Measurements from ENCODE around the gene USP47. TPM values are rescaled to one million over a fixed set of nuclear protein-coding genes. Genes with fewer than 3 reads are reported as not detected.

Gene USP47
- total and polyA plus RNA-seq, 9 of the 15 experiments (the other 6 are each of a cell fraction or from before 2014, with no cell fraction given): 13.1 to 63.6 (median 34.7) TPM

DNA sequence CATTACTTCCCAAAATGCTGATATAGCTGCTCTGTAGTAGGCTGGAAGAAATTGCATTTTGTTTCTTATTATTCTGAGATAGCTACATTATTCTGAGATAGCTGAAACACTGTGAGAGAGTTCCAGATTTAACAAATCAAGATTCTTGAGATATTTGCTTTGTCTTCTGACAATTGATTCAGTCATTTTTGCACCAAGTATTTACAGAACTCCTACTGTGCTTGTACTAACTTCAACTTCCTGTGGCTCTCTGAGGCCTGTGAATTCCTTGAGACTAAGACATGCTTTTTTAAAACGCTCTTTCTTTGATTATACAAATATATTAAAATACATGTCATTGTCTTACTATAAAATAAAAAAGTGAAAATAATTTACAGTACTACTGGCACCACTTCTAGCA lies 52.7 kb downstream of the USP47 start:
- Histone ChIP-seq H3K4me3 (no peak overlapping the region), H3K27ac (ENCODE audit: extremely low read depth, low read depth, low read length) (no peak overlapping the region), H3K9me3 (replicated peaks; ENCODE audit: control insufficient read depth, insufficient read depth, low read depth, low read length) (no peaks in the 10 kb centered on the region), H2AFZ (ENCODE audit: low read depth, low read length) (no peak overlapping the region), H3K4me1 (replicated peaks in 1 of 2; ENCODE audit: control insufficient read depth in 2 of 2, insufficient read depth in 2 of 2, low read length in 2 of 2) (no peaks in the 10 kb centered on the region), H3K36me3 (ENCODE audit: control insufficient read depth, insufficient read depth, low read length) (peaks cover 51% of the 10 kb centered on the region), H3K9me1 (ENCODE audit: control insufficient read depth, insufficient read depth, low read length) (no peaks in the 10 kb centered on the region), H3K79me2 (ENCODE audit: control insufficient read depth, insufficient read depth, low read length) (no peaks in the 10 kb centered on the region), H3K27me3 (ENCODE audit: control insufficient read depth in 2 of 2, insufficient read depth in 2 of 2, low read length in 2 of 2) (no peaks in the 10 kb centered on the region), H3K9ac (ENCODE audit: insufficient read depth in 1 of 2, low read depth in 2 of 2, low read length in 2 of 2) (no peak overlapping the region), H4K20me1 (replicated peaks; ENCODE audit: control insufficient read depth, insufficient read depth, low read length) (no peaks in the 10 kb centered on the region), H3K4me2 (ENCODE audit: insufficient read depth, low read length) (no peak overlapping the region)
- DNase-seq (ENCODE audit: extremely low read depth in 1 of 4, low spot score in 3 of 4) (no peak), ATAC-seq (no peak), FAIRE-seq (no peak)
- no peak for TF ChIP-seq ZNF76 (CRISPR knock-in tag; IDR thresholded peaks at IDR 0.05; ENCODE audit: borderline replicate concordance)
- TF ChIP-seq, protein P1, sequence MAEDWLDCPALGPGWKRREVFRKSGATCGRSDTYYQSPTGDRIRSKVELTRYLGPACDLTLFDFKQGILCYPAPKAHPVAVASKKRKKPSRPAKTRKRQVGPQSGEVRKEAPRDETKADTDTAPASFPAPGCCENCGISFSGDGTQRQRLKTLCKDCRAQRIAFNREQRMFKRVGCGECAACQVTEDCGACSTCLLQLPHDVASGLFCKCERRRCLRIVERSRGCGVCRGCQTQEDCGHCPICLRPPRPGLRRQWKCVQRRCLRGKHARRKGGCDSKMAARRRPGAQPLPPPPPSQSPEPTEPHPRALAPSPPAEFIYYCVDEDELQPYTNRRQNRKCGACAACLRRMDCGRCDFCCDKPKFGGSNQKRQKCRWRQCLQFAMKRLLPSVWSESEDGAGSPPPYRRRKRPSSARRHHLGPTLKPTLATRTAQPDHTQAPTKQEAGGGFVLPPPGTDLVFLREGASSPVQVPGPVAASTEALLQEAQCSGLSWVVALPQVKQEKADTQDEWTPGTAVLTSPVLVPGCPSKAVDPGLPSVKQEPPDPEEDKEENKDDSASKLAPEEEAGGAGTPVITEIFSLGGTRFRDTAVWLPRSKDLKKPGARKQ (CRISPR knock-in tag; IDR thresholded peaks at IDR 0.05): no peak
- TF ChIP-seq, protein P2, sequence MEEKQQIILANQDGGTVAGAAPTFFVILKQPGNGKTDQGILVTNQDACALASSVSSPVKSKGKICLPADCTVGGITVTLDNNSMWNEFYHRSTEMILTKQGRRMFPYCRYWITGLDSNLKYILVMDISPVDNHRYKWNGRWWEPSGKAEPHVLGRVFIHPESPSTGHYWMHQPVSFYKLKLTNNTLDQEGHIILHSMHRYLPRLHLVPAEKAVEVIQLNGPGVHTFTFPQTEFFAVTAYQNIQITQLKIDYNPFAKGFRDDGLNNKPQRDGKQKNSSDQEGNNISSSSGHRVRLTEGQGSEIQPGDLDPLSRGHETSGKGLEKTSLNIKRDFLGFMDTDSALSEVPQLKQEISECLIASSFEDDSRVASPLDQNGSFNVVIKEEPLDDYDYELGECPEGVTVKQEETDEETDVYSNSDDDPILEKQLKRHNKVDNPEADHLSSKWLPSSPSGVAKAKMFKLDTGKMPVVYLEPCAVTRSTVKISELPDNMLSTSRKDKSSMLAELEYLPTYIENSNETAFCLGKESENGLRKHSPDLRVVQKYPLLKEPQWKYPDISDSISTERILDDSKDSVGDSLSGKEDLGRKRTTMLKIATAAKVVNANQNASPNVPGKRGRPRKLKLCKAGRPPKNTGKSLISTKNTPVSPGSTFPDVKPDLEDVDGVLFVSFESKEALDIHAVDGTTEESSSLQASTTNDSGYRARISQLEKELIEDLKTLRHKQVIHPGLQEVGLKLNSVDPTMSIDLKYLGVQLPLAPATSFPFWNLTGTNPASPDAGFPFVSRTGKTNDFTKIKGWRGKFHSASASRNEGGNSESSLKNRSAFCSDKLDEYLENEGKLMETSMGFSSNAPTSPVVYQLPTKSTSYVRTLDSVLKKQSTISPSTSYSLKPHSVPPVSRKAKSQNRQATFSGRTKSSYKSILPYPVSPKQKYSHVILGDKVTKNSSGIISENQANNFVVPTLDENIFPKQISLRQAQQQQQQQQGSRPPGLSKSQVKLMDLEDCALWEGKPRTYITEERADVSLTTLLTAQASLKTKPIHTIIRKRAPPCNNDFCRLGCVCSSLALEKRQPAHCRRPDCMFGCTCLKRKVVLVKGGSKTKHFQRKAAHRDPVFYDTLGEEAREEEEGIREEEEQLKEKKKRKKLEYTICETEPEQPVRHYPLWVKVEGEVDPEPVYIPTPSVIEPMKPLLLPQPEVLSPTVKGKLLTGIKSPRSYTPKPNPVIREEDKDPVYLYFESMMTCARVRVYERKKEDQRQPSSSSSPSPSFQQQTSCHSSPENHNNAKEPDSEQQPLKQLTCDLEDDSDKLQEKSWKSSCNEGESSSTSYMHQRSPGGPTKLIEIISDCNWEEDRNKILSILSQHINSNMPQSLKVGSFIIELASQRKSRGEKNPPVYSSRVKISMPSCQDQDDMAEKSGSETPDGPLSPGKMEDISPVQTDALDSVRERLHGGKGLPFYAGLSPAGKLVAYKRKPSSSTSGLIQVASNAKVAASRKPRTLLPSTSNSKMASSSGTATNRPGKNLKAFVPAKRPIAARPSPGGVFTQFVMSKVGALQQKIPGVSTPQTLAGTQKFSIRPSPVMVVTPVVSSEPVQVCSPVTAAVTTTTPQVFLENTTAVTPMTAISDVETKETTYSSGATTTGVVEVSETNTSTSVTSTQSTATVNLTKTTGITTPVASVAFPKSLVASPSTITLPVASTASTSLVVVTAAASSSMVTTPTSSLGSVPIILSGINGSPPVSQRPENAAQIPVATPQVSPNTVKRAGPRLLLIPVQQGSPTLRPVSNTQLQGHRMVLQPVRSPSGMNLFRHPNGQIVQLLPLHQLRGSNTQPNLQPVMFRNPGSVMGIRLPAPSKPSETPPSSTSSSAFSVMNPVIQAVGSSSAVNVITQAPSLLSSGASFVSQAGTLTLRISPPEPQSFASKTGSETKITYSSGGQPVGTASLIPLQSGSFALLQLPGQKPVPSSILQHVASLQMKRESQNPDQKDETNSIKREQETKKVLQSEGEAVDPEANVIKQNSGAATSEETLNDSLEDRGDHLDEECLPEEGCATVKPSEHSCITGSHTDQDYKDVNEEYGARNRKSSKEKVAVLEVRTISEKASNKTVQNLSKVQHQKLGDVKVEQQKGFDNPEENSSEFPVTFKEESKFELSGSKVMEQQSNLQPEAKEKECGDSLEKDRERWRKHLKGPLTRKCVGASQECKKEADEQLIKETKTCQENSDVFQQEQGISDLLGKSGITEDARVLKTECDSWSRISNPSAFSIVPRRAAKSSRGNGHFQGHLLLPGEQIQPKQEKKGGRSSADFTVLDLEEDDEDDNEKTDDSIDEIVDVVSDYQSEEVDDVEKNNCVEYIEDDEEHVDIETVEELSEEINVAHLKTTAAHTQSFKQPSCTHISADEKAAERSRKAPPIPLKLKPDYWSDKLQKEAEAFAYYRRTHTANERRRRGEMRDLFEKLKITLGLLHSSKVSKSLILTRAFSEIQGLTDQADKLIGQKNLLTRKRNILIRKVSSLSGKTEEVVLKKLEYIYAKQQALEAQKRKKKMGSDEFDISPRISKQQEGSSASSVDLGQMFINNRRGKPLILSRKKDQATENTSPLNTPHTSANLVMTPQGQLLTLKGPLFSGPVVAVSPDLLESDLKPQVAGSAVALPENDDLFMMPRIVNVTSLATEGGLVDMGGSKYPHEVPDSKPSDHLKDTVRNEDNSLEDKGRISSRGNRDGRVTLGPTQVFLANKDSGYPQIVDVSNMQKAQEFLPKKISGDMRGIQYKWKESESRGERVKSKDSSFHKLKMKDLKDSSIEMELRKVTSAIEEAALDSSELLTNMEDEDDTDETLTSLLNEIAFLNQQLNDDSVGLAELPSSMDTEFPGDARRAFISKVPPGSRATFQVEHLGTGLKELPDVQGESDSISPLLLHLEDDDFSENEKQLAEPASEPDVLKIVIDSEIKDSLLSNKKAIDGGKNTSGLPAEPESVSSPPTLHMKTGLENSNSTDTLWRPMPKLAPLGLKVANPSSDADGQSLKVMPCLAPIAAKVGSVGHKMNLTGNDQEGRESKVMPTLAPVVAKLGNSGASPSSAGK (IDR thresholded peaks at IDR 0.05): no peak
- no peak for TF ChIP-seq ZNF707 (CRISPR knock-in tag; conservative IDR thresholded peaks at IDR 0.05)
- WGBS (ENCODE audit: insufficient coverage, low coverage, missing lambda C conversion rate): 94% methylated on average over 1 of the region's 1 CpG
- no TSS peak for BruUV-seq (replicated peaks)
- intact Hi-C loops (cut with micrococcal nuclease): no loop called here
- CTCF ChIA-PET (ENCODE audit: low intra/inter-chr PET ratio): no interaction called here
- in situ Hi-C loops (cut with MboI): no loop called here
- POLR2A ChIA-PET: no interaction called here
